HepG2 (cell line): ENCODE data around the gene PACS2.

Source experiments
- CTCF ChIP-seq: sonication (generic); formaldehyde crosslinking; IDR thresholded peaks from 2 replicates; pipeline ENCODE4 v1.5.0; 2020; ENCODE audit warnings: mild to moderate bottlenecking, missing genetic modification reagents, moderate library complexity
- NFATC3 ChIP-seq: sonication (generic); formaldehyde crosslinking; IDR thresholded peaks from 2 replicates; pipeline ENCODE4 v1.5.1; 2020; ENCODE audit warnings: mild to moderate bottlenecking, missing genetic modification reagents
- NFE2 ChIP-seq: sonication (generic); formaldehyde crosslinking; IDR thresholded peaks from 2 replicates; pipeline ENCODE4 v1.4.0; 2020; ENCODE audit warnings: missing genetic modification reagents

- TF ChIP-seq NFE2 (CRISPR knock-in tag) (no peak), CTCF (CRISPR knock-in tag) (no peak), NFATC3 (CRISPR knock-in tag) (no peak)
Measured at GRCh38 chr14:105307052-105307727, 7.4 kb upstream of the PACS2 start.
